Measurements from ENCODE around the gene ZYX.
"Not testable (repeated sequence)": the region's sequence is repeated elsewhere in the genome, so short reads cannot be mapped to it uniquely, and the experiment has no call there.

The ZYX gene

GRCh38 chr7:143417734-143418383 is 36.7 kb downstream of the ZYX start:
- no peak for DNase-seq (ENCODE audit: low read depth in 2 of 2)

- DNase-seq (ENCODE audit: low read depth in 2 of 2), result no peak
Measured at GRCh38 chr7:143418681-143419458, 37.7 kb downstream of the ZYX start.

- no peak for DNase-seq (ENCODE audit: low read depth in 2 of 2)
Measured at GRCh38 chr7:143419880-143420279, 38.7 kb downstream of the ZYX start.

GRCh38 chr7:143420624-143421023 is 39.5 kb downstream of the ZYX start:
- DNase-seq (ENCODE audit: low read depth in 2 of 2), result not testable (repeated sequence)

- no peak for DNase-seq (ENCODE audit: low read depth in 2 of 2)
Measured at GRCh38 chr7:143422033-143422432, 40.9 kb downstream of the ZYX start.

- not testable (repeated sequence) for DNase-seq (ENCODE audit: low read depth in 2 of 2)
Measured at GRCh38 chr7:143424476-143424875, 43.3 kb downstream of the ZYX start.

- DNase-seq (ENCODE audit: low read depth in 2 of 2), result no peak
Measured at GRCh38 chr7:143426479-143427142, 45.5 kb downstream of the ZYX start.

- DNase-seq (ENCODE audit: low read depth in 2 of 2), result no peak
Measured at GRCh38 chr7:143429770-143430698, 48.9 kb downstream of the ZYX start.

- DNase-seq (ENCODE audit: low read depth in 2 of 2), result no peak
Measured at GRCh38 chr7:143431109-143431508, 50.0 kb downstream of the ZYX start.

GRCh38 chr7:143433759-143434158 is 52.6 kb downstream of the ZYX start:
- DNase-seq (ENCODE audit: low read depth in 2 of 2), result no peak

GRCh38 chr7:143434660-143435059 is 53.5 kb downstream of the ZYX start:
- DNase-seq (ENCODE audit: low read depth in 2 of 2), result no peak

- DNase-seq (ENCODE audit: low read depth in 2 of 2), result no peak
Measured at GRCh38 chr7:143435266-143435665, 54.1 kb downstream of the ZYX start.

GRCh38 chr7:143436325-143436946 is 55.3 kb downstream of the ZYX start:
- DNase-seq (ENCODE audit: low read depth in 2 of 2), result no peak

GRCh38 chr7:143437578-143437977 is 56.4 kb downstream of the ZYX start:
- no peak for DNase-seq (ENCODE audit: low read depth in 2 of 2)

GRCh38 chr7:143439866-143440265 is 58.7 kb downstream of the ZYX start:
- no peak for DNase-seq (ENCODE audit: low read depth in 2 of 2)

Measured in stimulated activated CD8-positive, alpha-beta memory T cell treated with anti-CD3 and anti-CD28 coated beads, Interleukin-15, amount 100 ng/mL, for 4 hours (primary cell).